GM12891 (cell line): ENCODE measurements around the gene PTER.

Experiments
- POLR2A ChIP-seq: IDR thresholded peaks from 2 replicates; pipeline ENCODE4 v1.6.1; 2011; ENCODE audit warnings: low read depth, low read length, control low read depth
- TAF1 ChIP-seq: IDR thresholded peaks from 2 replicates; pipeline ENCODE4 v1.6.1; 2011; ENCODE audit warnings: low read depth, low read length, control low read depth

DNA sequence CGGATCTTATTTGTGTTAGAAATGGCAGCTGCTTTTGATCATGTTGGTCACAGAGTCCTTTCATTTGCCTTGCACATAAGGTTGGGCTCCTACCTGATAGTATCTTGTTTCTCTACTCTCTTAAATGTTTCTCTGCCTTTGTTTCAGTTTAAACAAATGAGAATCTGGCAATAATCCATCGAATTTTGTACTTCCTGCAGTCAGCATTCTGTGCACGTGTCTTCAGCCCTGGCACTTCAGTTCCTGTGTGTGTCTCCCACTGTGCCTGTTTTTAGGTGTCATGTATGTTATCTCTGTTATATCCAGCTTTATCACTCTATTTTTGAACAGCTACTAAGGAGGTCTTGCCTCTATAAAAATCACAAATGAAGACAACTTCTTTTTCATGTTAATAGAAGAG, 28.4 kb upstream of the PTER start:
- TF ChIP-seq TAF1 = no peak
- no peak for TF ChIP-seq POLR2A
